CD4-positive, alpha-beta T cell treated with Interleukin-4 for 4 hours (primary cell): ENCODE measurements around the gene INS.

Source experiments
- DNase-seq: peaks from one replicate; pipeline ENCODE4 v3.0.0-alpha.2; 2020

INS gene

DNA sequence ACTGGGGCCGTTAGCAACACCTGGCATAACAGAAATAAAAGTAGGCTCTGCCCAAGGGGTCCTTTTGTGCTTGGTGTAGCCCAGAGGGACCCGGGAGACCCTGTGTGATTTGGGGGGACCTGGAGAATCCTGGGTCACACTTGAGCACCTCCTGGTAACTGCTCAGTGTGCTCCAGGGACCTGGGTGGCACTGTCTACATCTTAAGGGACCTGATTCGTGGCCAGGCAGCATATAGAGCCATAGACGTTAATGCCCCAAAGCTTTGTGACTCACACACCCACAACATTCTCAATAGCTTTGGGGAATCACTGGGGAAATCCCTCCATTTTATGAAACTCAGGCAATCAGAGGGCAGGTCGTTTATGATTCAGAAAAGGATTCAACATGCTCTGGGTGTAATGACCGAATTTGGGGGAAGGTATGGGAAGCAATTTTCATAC, 18.2 kb downstream of the INS start:
- DNase-seq, result no peak

DNA sequence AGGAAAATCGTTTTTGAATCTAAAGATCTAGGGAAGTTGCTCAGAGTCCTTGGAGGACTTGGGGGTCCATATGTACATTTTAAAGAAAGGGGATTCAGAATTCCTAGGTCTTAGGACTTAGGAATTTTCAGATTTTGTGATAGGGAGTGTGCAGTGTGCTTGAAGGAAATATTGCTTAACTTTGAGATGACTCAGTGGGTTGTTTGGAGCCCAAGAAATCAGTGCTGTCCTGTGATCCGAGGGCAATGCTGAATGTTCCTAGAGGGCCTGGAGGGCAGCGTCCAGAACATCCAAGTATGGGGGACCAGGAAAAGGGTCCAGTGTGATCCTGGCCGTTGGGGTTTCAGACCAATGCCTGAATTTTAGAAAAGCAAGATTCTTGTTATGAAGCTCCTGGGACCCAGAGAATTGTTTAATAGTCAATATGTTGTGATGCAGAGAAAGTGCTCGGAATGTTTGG, 18.7 kb downstream of the INS start:
- DNase-seq, result no peak

DNA sequence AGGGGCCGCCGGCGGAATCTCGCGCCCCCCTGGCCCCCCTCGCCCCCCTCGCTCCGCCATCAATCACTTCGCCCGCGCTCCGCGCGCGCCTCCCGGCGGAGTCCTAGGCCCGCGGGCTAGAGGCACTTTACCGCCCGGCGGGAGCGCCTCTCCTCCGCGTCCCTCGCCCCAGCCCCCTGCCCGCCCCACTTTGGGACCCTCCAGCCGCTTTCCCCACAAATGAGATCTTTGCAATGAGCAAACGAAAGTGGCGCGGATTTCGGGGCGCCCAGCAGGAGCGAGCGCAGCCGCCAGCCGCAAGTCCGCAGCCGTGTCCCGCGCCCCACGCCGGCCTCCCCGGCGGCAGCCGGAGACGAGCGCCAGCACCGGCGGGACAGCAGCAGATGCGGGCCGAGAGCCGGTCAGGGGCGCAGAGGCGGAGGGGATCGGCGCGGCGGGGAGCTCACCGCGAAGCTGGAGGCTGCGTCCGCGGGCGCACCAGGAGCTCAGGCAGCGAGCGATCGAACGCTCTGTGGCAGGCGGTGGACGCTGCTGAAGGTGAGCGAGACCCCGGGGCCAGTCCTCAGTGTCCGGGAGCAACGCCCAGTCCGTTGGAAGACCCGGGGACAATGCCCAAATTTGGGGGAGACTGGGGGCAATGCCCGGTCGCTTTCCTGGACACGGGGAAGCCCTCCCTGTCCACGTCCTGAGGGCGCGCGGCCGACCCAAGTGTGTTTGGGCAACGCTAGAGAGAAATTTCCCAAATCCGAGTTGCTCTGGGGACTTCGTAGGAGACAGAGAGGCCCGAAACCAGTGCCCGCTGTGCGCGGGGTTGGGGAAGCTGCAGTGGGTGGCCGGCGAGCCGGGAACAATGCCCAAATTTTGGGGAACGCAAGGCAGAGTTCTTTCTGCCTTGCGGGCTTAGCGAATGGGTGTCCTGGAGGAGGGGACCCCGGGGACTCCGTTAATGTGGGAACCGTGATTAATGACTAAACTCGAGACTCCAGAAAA, 20.3 kb downstream of the INS start:
- no peak for DNase-seq

DNA sequence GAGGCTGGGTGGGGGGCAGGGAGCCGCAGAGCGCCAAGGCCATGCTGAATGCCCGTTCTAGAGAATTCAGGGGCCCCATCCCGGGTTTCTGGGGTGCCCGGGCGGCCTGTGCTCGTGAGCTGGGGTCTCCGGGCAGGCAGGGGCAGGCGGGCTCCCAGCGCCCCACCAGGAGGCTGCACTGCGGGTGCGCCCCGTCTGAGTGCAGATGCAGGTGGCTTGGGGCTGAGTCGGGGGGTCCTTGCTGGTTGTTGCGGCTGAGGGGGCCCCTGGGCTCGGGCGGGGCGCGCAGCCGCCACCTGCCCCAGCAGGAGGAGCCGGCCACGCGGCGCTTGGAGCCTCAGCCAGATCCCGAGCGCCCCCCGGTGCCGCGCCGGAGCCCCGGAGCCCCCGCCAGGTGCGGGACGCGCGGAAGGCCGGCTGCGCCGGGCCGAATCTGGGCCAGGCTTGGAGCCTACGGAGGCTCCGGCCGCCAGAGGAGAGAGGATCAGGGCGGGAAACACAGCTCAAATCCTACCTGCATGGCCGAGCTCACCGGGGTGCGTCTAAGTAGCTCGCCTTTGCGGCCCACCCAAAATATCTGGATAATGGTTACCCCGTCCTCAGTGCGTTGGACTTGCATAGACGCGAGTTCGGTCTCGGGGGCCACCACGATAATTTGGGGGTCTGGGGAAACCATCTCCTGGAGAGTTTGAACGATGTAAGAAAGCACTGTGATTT, 21.2 kb downstream of the INS start:
- no peak for DNase-seq

DNA sequence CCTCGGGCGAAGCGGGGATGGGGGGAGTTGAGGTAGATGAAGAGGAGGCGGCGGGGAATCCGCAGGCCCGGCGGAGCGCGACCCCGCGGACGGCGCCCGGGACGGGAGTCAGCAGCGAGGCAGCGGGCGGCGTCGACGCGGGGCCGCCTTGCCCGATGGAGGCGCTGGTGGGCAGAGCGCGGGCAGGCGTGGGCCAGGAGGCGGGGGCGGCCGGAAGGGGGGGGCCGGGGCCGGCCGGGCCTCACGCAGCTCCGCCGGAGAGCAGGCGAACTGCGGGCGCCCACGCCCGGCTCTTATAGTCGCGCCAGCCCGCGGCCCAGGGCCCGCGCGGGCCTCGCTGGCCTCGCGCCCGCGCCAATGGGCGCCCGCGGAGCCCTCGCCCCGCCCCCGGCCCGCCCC, 21.9 kb downstream of the INS start, which contains the start of gene IGF2:
IGF2 (minus strand) TSS at position 267 of the 399 bp plus-strand sequence. CDS start 3,866 bp downstream, outside the sequence.
- no peak for DNase-seq

DNA sequence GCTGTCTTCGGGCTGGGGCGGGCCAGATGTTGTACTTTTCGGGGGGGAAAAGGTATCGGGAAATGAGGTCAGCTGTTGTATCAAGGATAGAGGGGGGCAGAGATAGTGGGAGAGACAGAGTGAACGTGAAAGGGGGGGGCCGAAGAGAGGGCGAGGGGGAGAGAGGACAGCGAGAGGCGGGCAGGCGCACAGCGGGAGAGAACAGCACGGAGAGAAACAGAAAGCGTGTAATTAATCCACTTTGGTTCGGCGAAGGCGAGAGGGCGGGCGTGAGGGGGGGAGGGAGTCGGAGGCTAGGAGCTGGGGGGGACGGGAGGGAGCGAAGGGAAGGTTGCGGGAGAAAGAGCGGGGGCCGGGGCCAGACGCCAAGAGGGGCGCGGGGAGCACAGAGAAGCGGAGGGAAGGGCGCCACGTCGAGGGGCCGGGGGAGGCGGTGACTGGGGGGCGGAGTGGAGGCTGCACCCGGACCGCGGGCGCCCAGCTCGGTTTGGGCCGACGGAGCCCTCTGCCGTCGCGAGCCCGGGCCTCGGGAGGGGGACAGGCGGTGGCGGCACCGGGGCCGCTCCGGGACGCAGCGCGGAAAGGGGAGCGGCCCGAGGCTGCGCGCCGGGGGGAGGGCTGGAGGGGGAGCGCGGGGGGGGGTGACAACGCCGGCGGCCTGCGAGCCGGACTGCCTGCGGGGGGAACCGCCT, 22.4 kb downstream of the INS start:
- DNase-seq, result no peak

DNA sequence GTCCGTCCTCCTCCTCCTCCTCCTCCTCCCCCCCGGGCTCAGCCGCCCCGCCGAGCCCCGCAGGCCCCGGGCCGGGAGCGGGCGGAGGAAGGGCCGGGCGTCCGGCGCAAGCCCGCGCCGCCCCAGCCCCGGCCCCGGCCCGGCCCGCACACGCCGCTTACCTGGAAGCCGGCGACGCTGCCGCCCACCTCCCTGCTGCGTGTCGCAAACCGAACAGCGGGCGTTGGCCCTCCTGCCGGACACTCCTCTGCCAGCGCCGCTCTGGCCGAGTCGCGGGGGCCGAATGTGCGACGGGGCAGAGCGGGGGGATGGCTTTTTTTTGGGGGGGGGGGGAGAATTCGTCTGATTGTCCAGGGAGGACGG, 23.0 kb downstream of the INS start:
- DNase-seq, result no peak

DNA sequence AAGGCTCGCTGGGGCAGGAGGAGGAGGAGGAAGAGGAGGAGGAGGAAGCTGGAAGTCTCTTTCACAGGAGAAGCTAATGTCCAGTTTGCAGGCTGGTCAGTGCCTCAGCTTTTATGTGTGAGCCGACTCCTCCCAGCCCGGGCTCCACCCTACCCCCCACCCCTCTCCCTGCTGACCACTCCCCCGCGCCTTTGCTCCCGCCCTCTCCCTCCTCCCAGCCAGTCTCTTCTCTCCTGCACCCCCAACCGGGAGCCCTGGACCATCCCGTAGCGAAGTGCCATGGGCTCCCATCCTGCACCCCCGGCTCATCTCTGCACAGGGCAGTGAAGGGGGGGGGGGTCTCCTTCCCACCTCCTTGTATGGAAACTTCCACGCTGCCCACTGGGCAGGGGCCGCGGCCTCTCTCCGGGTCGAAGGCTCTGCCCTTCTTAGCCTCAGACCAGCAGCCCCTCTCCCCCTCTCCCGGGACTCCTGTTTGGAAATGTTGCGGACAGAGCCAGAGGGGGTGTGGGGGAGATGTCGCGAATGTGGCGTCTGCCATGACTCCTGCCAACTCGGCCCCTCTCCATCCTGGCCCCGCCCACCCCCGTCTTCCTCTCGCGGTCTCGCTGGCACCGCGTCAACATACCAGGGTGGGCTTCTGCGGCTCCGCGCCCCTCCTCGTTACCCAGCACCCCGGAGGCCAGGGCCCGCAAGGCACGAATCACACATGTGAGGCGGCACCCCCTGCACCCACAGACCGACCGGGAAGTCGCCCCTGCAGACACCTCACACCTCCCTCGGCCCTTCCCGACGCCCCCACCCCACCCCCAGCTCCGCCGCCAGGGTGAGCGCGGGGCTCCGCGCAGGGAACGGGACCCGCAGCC, 23.6 kb downstream of the INS start:
- no peak for DNase-seq

DNA sequence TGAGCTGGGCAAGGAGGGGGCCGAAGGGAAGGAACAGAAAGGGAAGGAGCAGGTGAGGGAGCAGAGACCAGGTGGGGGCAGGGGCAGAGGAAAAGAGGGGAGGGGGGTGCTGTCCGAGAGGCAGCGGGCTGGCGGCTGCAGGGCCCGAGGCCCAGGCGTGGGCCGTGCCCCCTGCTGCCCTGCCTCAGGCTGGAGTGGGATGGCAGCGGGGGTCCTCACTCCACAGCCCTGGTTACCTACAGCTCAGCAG, 24.1 kb downstream of the INS start:
- no peak for DNase-seq

DNA sequence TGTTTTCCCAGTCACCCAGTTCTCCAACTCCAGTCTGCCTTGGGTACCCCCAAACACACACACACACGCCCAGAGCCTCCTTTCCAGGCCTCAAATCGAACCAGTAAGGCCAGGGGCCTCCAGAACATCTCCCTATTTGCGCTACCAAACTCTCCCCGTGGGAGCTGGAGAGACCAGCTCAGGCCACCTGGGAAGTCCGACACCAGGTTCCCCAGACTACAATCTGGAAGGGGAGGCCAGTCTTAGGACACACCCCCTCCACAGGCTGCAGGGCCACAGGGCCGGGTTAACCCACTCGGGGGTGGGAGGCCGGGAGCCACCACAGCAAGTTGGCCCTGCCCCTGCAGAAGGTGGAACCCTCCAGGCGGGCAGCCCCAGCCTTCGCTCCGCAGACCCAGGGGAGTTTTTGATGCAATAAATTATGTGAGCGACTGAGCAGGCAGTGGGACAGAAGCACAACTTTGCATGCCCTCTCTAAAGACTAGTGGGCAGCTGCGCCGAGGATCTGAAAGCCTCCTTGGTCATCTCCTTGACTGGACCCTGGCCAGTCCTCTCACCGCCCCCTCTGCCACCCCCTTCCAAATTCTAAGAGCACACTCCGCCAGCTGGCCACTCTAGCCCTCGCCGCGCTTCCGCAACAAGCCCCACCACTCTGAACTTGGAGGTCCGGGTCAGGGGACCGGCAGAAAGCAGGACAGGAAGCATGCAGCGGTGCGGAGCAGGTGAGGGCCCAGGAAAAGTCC, 24.6 kb downstream of the INS start:
- DNase-seq, result no peak

DNA sequence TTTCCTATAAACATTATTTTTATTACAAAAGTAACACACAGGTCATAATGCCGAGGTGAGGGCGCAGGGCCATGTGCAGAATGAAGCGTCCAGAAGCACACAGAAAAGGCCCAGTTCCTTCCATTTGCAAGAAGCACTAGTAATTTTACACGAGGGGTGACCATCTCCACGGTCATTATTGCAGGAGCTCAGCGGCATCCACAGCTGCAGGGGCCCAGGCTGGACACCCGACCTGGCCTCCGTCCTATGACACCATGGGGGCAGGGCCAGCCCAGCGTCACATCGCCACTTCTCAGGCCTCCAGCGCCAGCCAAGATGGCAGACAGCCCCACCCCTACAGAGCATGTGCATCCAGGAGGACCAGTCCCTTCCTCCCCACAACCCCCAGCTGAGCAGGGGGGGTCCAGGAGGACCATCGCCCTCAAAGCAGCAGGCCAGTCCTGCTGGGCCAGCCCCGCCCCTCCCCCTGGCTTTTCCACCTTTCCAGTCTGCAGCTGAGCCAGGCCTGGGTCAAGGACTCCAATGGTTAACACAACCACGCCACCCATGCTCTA, 25.3 kb downstream of the INS start:
- DNase-seq, result no peak

DNA sequence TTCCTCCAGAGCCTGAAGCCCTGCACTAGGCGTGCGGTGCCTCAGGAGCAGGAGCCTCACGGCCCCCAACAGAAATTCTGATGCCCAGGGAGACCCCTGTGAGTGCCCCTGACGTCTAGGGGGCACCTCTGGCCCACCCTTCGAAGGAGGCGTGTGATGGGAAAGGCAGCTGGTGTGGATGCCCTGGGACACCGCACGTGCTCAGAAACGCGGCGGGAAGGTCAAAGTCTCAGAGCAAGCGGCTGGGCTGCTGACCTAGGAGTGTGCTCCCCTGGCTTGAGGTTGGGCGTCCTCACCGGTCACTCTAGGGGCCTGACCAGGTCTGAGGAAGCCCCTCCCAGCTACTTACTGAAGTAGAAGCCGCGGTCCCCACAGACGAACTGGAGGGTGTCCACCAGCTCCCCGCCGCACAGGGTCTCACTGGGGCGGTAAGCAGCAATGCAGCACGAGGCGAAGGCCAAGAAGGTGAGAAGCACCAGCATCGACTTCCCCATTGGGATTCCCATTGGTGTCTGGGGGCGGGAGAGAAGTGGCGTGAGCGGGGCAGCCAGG, 25.9 kb downstream of the INS start:
- no peak for DNase-seq

DNA sequence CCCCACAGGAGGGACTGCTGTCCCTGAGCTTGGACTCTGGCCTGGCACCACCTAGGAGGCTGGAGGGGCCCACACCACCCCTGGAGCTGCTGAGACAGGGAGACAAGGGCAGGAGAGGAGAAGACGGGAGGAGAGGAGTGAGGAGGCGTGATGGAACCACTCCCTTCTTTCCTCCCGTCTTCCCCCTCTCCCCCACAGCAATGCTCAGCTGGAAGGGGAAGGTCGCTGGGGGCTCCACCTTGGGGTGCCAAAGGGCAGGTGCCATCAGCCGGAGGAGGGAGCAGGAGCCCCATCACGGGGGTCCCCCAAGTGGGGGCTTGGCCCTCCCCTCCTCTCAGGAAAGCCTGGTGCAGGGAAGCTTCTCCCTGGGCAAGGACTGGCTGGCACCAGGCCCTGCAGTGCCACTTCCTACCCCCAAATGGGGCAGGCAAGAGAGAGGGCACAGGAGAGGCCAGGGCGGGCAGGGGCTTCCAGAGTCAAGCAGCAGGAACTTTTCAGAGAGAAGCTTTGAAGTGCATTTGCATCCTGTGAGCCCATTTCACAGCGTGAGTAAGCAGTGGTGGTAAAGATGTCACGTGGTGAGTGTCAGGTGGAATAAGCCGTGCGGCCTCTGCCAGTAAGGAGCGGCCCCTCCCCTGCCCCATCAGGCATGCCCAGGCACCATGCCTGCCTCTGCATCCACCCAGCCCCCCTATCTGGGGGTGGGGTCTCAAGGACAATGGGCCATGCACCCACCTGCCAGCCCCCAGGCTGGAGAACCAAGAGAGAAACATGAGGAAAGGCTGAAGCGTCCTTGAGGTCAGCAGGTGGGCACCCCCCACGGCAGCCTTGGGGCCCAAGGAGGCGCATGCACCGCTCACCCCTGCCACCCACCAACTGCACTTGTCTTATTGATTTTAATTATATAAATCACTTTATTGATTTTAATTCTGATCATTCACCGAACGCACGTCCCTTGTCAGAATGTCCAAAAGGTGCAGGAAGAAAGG, 26.7 kb downstream of the INS start:
- DNase-seq, result no peak

DNA sequence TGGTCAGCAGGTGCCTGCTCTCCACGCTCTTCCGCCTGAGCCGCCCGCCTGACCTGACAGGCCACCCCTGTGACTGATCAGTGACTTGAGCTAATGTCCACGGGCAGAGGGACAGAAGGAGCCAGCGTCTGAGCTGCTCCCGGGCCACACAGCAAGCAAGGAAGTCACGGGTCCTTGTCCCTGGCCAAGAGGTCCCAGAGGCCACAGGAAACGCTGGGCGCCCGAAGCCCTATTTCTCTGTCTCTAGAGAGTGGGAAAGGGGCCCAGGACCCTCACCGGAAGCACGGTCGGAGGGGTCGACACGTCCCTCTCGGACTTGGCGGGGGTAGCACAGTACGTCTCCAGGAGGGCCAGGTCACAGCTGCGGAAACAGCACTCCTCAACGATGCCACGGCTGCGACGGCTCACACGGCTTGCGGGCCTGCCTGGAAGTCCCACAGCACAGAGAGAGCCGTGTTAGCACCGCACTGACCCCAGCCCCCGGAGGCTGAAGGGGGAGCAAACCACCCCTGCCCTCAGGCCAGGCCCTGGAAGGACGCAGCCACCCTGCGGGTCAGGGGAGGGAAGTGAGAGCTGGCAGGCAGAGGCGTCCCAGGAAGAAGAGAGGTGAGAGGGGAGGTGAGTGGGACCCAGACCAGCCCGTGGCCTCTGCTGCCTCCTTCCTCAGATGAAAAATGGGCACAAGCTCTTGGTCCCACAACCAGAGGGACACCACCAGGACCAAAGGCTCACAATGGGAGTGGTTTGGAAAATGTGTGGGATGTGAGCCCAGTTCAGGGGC, 27.6 kb downstream of the INS start:
- DNase-seq, result no peak

DNA sequence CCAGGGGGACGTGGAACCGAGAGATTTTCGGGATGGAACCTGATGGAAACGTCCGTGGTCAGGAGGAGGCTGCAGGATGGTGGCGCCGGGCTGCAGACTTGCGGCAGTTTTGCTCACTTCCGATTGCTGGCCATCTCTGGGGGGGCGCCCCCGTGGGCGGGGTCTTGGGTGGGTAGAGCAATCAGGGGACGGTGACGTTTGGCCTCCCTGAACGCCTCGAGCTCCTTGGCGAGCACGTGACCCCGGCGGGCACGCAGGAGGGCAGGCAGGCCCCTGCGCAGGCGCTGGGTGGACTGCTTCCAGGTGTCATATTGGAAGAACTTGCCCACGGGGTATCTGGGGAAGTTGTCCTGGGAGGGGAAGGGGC, 28.2 kb downstream of the INS start:
- no peak for DNase-seq

DNA sequence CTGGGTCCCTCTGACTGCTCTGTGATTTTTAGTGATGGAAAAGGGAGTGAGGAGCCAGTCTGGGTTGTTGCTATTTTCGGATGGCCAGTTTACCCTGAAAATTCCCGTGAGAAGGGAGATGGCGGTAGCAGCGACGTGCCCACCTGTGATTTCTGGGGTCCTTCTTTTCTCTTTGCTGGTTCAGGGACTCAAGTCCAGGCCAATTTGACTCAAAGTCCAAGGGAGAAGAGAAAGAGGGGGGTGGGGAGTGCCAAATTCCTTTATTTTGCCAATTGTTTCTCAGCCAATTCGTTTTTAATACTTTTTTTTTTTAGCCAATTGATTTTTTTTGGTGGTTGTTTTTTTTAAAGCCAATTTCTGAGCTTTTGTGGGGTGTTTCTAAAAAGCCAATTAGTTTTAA, 28.8 kb downstream of the INS start:
- no peak for DNase-seq

DNA sequence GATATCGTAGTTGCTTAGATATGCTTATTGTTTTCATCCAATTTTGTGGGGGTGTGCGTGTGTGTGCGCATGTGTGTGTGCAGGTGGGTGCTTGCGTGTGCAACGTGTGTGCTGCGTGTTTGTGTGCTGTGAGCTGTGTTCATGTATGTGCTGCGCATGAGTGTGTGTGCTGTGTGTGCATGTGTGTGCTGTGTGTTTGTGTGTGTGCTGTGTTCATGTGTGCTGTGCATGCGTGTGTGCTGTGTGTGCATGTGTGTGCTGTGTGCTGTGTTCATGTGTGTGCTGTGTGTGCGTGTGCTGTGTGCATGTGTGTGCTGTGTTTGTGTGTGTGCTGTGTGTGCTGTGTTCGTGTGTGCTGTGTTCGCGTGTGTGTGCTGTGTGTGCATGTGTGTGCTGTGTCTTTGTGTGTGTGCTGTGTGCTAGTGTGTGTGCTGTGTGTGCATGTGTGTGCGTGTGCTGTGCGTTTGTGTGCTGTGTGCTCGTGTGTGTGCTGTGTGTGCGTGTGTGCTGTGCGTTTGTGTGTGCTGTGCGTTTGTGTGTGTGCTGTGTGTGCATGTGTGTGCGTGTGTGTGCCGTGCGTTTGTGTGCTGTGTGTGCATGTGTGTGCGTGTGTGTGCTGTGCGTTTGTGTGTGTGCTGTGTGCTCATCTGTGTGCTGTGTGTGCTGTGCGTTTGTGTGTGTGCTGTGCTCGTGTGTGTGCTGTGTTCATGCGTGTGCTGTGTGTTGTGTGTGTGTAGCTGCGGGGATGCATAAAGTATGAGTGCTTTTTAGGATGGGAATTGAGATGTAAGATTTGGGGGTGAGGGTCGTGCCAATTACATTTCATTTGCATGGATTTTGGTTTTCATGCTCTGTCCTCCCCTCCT, 29.4 kb downstream of the INS start:
- DNase-seq, result no peak

DNA sequence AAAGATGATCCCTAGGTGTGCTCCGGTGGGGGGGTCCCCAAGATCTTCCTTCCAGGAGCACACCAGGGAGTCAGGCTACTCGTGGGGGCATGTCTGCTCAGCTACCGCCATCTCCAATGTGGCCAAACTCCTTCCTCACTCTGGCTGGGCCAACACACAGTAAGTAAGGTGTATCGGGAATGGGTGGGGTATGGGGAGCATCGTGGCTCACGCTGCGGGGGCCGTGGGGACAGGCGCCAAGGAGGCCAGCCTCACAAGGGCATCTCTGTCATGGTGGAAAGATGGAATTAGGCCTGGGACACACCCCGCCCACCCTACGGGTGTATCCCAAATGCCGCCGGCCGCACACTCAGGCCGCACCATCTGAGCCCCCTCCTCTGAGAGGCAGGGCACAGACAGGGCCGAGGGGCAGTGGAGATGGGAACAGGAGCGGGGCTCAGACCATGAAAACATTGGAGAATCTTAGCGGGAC, 30.1 kb downstream of the INS start:
- no peak for DNase-seq
